K562 (cell line): ENCODE measurements around the gene IPPK. TPM values are rescaled to one million over a fixed set of nuclear protein-coding genes. Genes with fewer than 3 reads are reported as not detected.

ENCODE experiments used
- ATAC-seq: fragments of 200-7000 bp; cut with Tn5 transposase; 3 replicates; pipeline ENCODE4 v1.9.1; 2020; ENCODE audit warnings: moderate library complexity
- BruUV-seq: library from RNA; stranded (reverse); fragments of 400-500 nt; replicated peaks from 2 replicates; lab custom pipeline; 2021; lab: Mats Ljungman, UMichigan
- CTCF ChIA-PET: fragments of 300-600 bp; formaldehyde crosslinking; extraction: SDS; loops from one replicate; lab custom pipeline; 2021; ENCODE audit warnings: low intra/inter-chr PET ratio; lab: Yijun Ruan, JAX
- POLR2A ChIA-PET: fragments of 300-600, 350-650 bp; sonication (Branson Sonifier 250); formaldehyde crosslinking; extraction: SDS; loops from one replicate; lab custom pipeline; 2021; ENCODE audit warnings: antibody characterized with exemption, inconsistent platforms; lab: Yijun Ruan, JAX
- DNase-seq, 4 experiments: peaks; one replicate each; pipeline versions ENCODE4 v3.0.0 to v3.0.0-alpha.2; 2011 to 2018; ENCODE audit warnings: low spot score in 3 of 4, mixed read lengths in 3 of 4; ENCODE audit errors: extremely low read depth in 1 of 4
- FAIRE-seq: peaks from 2 replicates; lab custom pipeline; 2011; peaks lifted over from hg19 to GRCh38; lab: Jason Lieb, UNC
- H2AFZ ChIP-seq: 2 replicates; pipeline ENCODE4 v1.6.0; 2011; ENCODE audit warnings: low read depth, low read length, control low read depth, inconsistent platforms
- H3K27ac ChIP-seq: fragments of 200-600 bp; 3 replicates; pipeline ENCODE4 v1.8.0; 2011; ENCODE audit warnings: low read depth, mild to moderate bottlenecking, control low read depth, inconsistent platforms, low read length, moderate library complexity, mixed read lengths; ENCODE audit errors: extremely low read depth
- H3K27me3 ChIP-seq, 2 experiments: fragments of 300-600 bp in 1 of 2; 2 replicates in 1 of 2; 3 replicates in 1 of 2; pipeline versions ENCODE4 v1.6.0 to v1.8.0; 2011; ENCODE audit warnings: inconsistent platforms in 2 of 2, low read length in 2 of 2, mild to moderate bottlenecking in 1 of 2, mixed read lengths in 1 of 2, moderate library complexity in 1 of 2; ENCODE audit not compliant: control insufficient read depth in 2 of 2, insufficient read depth in 2 of 2
- H3K36me3 ChIP-seq: fragments of 300-600 bp; 3 replicates; pipeline ENCODE4 v1.8.0; 2011; ENCODE audit warnings: mild to moderate bottlenecking, low read length, inconsistent platforms; ENCODE audit not compliant: control insufficient read depth, insufficient read depth
- H3K4me1 ChIP-seq, 2 experiments: fragments of 200-600 bp in 1 of 2; replicated peaks in 1 of 2; 2 replicates in 1 of 2; 3 replicates in 1 of 2; pipeline versions ENCODE4 v1.5.1 to v1.8.0; 2011; ENCODE audit warnings: inconsistent platforms in 2 of 2, low read length in 2 of 2, mild to moderate bottlenecking in 1 of 2, mixed read lengths in 1 of 2, moderate library complexity in 1 of 2; ENCODE audit not compliant: control insufficient read depth in 2 of 2, insufficient read depth in 2 of 2
- H3K4me2 ChIP-seq: 2 replicates; pipeline ENCODE4 v1.6.1; 2011; ENCODE audit warnings: low read length, control low read depth, inconsistent platforms, mixed read lengths; ENCODE audit not compliant: insufficient read depth
- H3K4me3 ChIP-seq: fragments of 200-600 bp; sonication (generic), shearing (Covaris generic); 2 replicates; pipeline ENCODE4 v1.5.1; 2016; ENCODE audit warnings: control low read depth, inconsistent platforms
- H3K79me2 ChIP-seq: fragments of 200-600 bp; 3 replicates; pipeline ENCODE4 v1.8.0; 2011; ENCODE audit warnings: low read length, inconsistent platforms; ENCODE audit not compliant: control insufficient read depth, insufficient read depth
- H3K9ac ChIP-seq, 2 experiments: 2 replicates each; pipeline versions ENCODE4 v1.6.0 to v1.6.1; 2011; ENCODE audit warnings: low read depth in 2 of 2, low read length in 2 of 2, control low read depth in 1 of 2, inconsistent platforms in 1 of 2, mild to moderate bottlenecking in 1 of 2, mixed read lengths in 1 of 2; ENCODE audit not compliant: insufficient read depth in 1 of 2
- H3K9me1 ChIP-seq: one replicate; pipeline ENCODE4 v1.6.0; 2011; ENCODE audit warnings: inconsistent platforms, mild to moderate bottlenecking, low read length, moderate library complexity; ENCODE audit not compliant: control insufficient read depth, insufficient read depth
- H3K9me3 ChIP-seq: replicated peaks from 2 replicates; pipeline ENCODE4 v1.5.1; 2011; ENCODE audit warnings: low read depth, low read length, inconsistent platforms; ENCODE audit not compliant: control insufficient read depth, insufficient read depth
- H4K20me1 ChIP-seq: replicated peaks from 2 replicates; pipeline ENCODE4 v1.6.1; 2011; ENCODE audit warnings: low read length, inconsistent platforms, mixed read lengths; ENCODE audit not compliant: control insufficient read depth, insufficient read depth
- C11orf30 ChIP-seq: fragments of 450-650 bp; IDR thresholded peaks from 2 replicates; pipeline ENCODE4 v1.6.1; 2016; ENCODE audit warnings: low read depth, mild to moderate bottlenecking
- RBFOX2 ChIP-seq: fragments of 200-400 bp; formaldehyde crosslinking; IDR thresholded peaks from 2 replicates; pipeline ENCODE4 v1.6.1; 2017; ENCODE audit warnings: low read depth, mild to moderate bottlenecking, low read length, moderate library complexity
- ZNF165 ChIP-seq: fragments of 250-450 bp; sonication (Bioruptor Pico); IDR thresholded peaks from 2 replicates; pipeline ENCODE4 v1.4.0; 2020; ENCODE audit warnings: borderline replicate concordance
- ZNF274 ChIP-seq: IDR thresholded peaks from 2 replicates; pipeline ENCODE4 v1.6.1; 2011; ENCODE audit warnings: low read depth, mild to moderate bottlenecking, low read length, moderate library complexity, borderline replicate concordance
- WGBS: fragments of 100-300 bp; shearing (Covaris generic); methylation state at CpG from one replicate; pipeline ENCODE4 v1.1.6; 2016; ENCODE audit warnings: low coverage, mixed read lengths; ENCODE audit not compliant: insufficient coverage; ENCODE audit errors: missing lambda C conversion rate; 5-methylcytosine and 5-hydroxymethylcytosine counted together
- in situ Hi-C: fragments of 300-500 bp; cut with MboI; formaldehyde crosslinking; loops from 4 replicates; pipeline ENCODE4 v1.15.0; 2018; ENCODE audit warnings: inconsistent platforms, mixed read lengths
- intact Hi-C: fragments of 100-400 bp; cut with micrococcal nuclease; formaldehyde crosslinking; loops from 2 replicates; pipeline ENCODE4 v1.14.2; 2022
- polyA plus RNA-seq, 8 experiments: library from polyadenylated mRNA; depleted of rRNA in 4 of 8; stranded (reverse) in 5 of 8; unstranded in 3 of 8; fragments of >200 nt; fragmentation: Nextera tagmentation in 2 of 8; fragmentation: Illumina TruSeq in 1 of 8; extraction: Ambion mirVana in 2 of 8; extraction: Trizol in 1 of 8; gene quantifications; 2 replicates each; pipeline versions ENCODE4 v1.2.1 to v1.2.3, GENCODE V29; 2011 to 2014; ENCODE audit warnings: inconsistent platforms in 1 of 8, missing spikeins in 1 of 8
- total RNA-seq, 7 experiments: library from RNA; depleted of rRNA in 6 of 7; stranded (reverse); fragments of >200 nt in 6 of 7; fragmentation: Illumina TruSeq in 2 of 7; extraction: Trizol in 2 of 7; gene quantifications; 2 replicates each; pipeline versions ENCODE4 v1.2.1 to v1.2.3, GENCODE V29; 2011 to 2021; ENCODE audit warnings: low replicate concordance in 1 of 7

IPPK gene
- total and polyA plus RNA-seq, 9 of the 15 experiments (the other 6 are each of a cell fraction or from before 2014, with no cell fraction given), result 3.1 to 22.2 (median 11.2) TPM

- WGBS, result 61% methylated on average over 12 of the region's 12 CpGs
- Histone ChIP-seq H3K79me2 (no peaks in the 10 kb centered on the region), H3K4me3 (no peak overlapping the region), H3K27me3 (no peaks in the 10 kb centered on the region), H2AFZ (no peak overlapping the region), H3K36me3 (no peaks in the 10 kb centered on the region), H3K9ac (0 out of 4 replicates have a peak overlapping the region, but pooled peaks of 1 of the 2 experiments have one; percentile 39), H3K4me2 (no peak overlapping the region), H3K27ac (no peak overlapping the region), H3K4me1 (no peaks in the 10 kb centered on the region), H3K9me1 (no peaks in the 10 kb centered on the region), H4K20me1 (no peaks in the 10 kb centered on the region), H3K9me3 (no peaks in the 10 kb centered on the region; the same call in 1 of the 2 replicates)
- no TSS peak for BruUV-seq
- no peak for DNase-seq
- in situ Hi-C loops (no loop called here), intact Hi-C loops (no loop called here)
- no peak for ATAC-seq
- no peak for FAIRE-seq
- no peak for TF ChIP-seq ZNF274
- no peak for TF ChIP-seq C11orf30
- ChIA-PET CTCF (no interaction called here), POLR2A (interaction anchor here (0.6 to 1.2 kb wide), 3 partner anchors 7 to 313 kb away, joined by 3 to 6 read pairs (median 3); no protein-coding TSS in a partner anchor)
Observed at GRCh38 chr9:92600462-92601261, 69.3 kb downstream of the IPPK start.

GRCh38 chr9:92599938-92600461, 69.9 kb downstream of the IPPK start:
- Histone ChIP-seq H3K36me3 (no peaks in the 10 kb centered on the region), H4K20me1 (no peaks in the 10 kb centered on the region), H3K27ac (no peak overlapping the region), H3K4me1 (no peaks in the 10 kb centered on the region), H3K4me3 (no peak overlapping the region), H3K9me3 (no peaks in the 10 kb centered on the region; the same call in 1 of the 2 replicates), H2AFZ (no peak overlapping the region), H3K4me2 (no peak overlapping the region), H3K9me1 (no peaks in the 10 kb centered on the region), H3K27me3 (no peaks in the 10 kb centered on the region), H3K9ac (no peak overlapping the region), H3K79me2 (no peaks in the 10 kb centered on the region)
- FAIRE-seq (no peak), DNase-seq (no peak), ATAC-seq (no peak)
- TF ChIP-seq RBFOX2, result no peak
- TF ChIP-seq ZNF165 (CRISPR knock-in tag), result no peak
- in situ Hi-C loops, result no loop called here
- 40% methylated on average over 4 of the region's 4 CpGs for WGBS
- no TSS peak for BruUV-seq
- CTCF ChIA-PET, result no interaction called here
- intact Hi-C loops, result no loop called here
- POLR2A ChIA-PET, result interaction anchor here (0.6 kb wide), 1 partner anchor 70 kb away, joined by 4 read pairs; no protein-coding TSS in a partner anchor
